GM12864 (cell line): ENCODE measurements around the gene RLIM.

ENCODE experiments used
- DNase-seq: peaks from one replicate; pipeline ENCODE4 v3.0.0-alpha.2; 2011; ENCODE audit warnings: low read depth
- H3K4me3 ChIP-seq: 2 replicates; pipeline ENCODE4 v1.5.1; 2011; ENCODE audit warnings: mild to moderate bottlenecking, low read depth, low read length, control low read depth
- TF ChIP-seq, protein P1 (sequence below): IDR thresholded peaks from 2 replicates; pipeline ENCODE4 v1.5.1; 2011; ENCODE audit warnings: low read depth, mild to moderate bottlenecking, moderate library complexity, low read length, control low read depth, inconsistent platforms; ENCODE audit errors: missing control alignments

The RLIM gene

DNA sequence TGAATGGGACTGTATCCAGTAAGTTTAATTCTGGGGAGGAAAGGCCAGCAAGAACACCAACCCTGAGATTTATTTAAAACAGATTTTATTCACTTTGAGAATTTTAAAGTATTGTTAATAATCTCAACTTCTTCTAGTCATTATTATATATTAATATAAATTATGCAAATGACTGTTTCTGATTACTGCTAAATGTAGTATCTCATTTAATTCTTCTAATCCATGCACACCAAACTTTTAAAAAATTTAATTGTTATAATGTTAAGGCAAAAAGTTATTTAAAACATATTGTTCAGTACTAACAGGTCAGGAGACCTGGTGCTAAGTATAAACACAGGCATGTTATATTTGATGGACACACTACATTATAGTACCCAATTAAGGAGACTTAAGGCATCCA lies 8.1 kb downstream of the RLIM start:
- DNase-seq, result no peak

GRCh38 chrX:74603040-74603439 lies 11.4 kb downstream of the RLIM start:
- no peak overlapping the region for H3K4me3 ChIP-seq
- TF ChIP-seq, protein P1, sequence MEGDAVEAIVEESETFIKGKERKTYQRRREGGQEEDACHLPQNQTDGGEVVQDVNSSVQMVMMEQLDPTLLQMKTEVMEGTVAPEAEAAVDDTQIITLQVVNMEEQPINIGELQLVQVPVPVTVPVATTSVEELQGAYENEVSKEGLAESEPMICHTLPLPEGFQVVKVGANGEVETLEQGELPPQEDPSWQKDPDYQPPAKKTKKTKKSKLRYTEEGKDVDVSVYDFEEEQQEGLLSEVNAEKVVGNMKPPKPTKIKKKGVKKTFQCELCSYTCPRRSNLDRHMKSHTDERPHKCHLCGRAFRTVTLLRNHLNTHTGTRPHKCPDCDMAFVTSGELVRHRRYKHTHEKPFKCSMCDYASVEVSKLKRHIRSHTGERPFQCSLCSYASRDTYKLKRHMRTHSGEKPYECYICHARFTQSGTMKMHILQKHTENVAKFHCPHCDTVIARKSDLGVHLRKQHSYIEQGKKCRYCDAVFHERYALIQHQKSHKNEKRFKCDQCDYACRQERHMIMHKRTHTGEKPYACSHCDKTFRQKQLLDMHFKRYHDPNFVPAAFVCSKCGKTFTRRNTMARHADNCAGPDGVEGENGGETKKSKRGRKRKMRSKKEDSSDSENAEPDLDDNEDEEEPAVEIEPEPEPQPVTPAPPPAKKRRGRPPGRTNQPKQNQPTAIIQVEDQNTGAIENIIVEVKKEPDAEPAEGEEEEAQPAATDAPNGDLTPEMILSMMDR, result no peak
- DNase-seq, result no peak

More for the DNA sequence above, 8.1 kb downstream of the RLIM start:
- H3K4me3 ChIP-seq, result no peak overlapping the region
- TF ChIP-seq, protein P1, result no peak

- no peak for DNase-seq
- TF ChIP-seq, protein P1, result no peak
Measured at GRCh38 chrX:74602142-74602541, 12.3 kb downstream of the RLIM start.

DNA sequence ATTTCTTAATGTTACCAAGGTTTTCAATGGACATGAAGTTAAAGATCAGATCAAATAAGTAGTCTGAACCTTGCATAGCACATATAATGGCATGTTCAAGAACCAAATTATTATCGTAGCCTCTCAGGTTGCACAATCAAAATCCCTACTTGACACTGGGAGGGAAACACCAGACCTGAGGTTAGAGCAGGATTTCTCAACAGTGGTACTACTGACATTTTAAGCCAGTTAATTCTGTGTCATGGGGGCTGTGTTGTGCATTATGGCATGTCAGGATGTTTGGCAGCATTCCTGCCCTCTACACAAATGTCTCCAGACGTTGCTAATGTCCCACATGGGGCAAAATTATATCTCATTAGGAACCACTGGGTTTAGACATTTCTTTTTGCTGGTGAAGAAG lies 20.8 kb downstream of the RLIM start:
- DNase-seq, result no peak
- H3K4me3 ChIP-seq, result no peak overlapping the region
- TF ChIP-seq, protein P1, result no peak

More at GRCh38 chrX:74602142-74602541, 12.3 kb downstream of the RLIM start:
- H3K4me3 ChIP-seq, result no peak overlapping the region

- TF ChIP-seq, protein P1, result no peak
- H3K4me3 ChIP-seq, result no peak overlapping the region
- DNase-seq, result no peak
Measured at GRCh38 chrX:74585766-74586165, 28.7 kb downstream of the RLIM start.

DNA sequence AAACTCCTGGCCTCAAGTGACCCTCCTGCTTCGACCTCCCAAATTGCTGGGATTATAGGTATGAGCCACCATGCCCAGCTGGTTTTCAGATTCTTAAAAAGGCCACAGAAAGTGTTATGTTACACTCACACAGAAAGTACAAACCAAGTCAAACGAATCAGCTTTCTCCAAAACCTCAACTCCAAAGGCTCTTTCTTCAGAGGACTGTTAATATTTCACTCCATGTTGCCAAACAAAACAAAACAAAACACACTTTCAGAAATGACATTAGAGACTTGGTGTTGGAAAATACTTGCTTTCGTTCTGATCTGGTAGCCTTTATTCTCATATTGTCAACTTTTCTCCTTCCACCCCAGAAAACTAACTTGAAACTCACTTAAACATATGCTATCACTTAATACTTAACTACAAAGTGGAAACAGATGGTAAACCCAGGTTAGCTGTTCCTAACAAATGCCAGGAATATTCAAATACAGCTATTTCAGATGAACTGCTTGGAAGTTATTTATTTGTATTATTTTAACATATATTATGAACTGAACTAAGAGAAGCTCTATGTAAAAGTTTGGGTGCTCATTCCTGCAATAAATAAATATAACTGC lies 34.7 kb downstream of the RLIM start:
- TF ChIP-seq, protein P1, result no peak
- no peak overlapping the region for H3K4me3 ChIP-seq
- no peak for DNase-seq

DNA sequence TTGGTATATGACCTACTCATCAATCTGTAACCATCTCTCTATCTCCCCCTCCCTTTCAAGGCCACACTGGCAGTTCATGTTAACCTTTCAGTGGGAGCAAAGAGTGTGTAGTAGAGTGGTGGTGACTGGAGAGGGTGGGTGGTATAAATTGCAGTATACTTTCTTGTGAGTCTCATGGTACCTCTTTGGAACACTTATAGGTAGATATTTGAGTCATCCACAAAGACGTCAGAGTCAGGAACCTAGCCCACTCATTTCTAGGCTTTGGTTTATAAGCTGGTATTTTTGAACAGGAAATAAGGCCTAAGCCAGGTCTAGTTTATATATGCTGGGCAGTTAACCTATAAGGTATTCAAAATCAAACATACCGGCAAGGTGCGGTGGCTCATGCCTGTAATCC lies 36.3 kb downstream of the RLIM start:
- DNase-seq, result no peak
- no peak overlapping the region for H3K4me3 ChIP-seq

More for the DNA sequence above, 36.3 kb downstream of the RLIM start:
- TF ChIP-seq, protein P1, result no peak
